ENCODE measurements around the gene KANK3. TPM values are rescaled to one million over a fixed set of nuclear protein-coding genes. Genes with fewer than 3 reads are reported as not detected.

Gene KANK3
- total RNA-seq, 1 experiment from 2014 or later = 1.2 TPM

GRCh38 chr19:8391198-8392016, 48.3 kb upstream of the KANK3 start:
- DNase-seq (ENCODE audit: low read depth, low spot score) (no peak), ATAC-seq (no peak)
- Histone ChIP-seq H3K27me3 (ENCODE audit: control insufficient read depth, insufficient read depth, low read length) (no peaks in the 10 kb centered on the region), H3K36me3 (ENCODE audit: control insufficient read depth, insufficient read depth, low read length) (no peaks in the 10 kb centered on the region; the same call in 1 of the 2 replicates), H3K27ac (ENCODE audit: low read length) (peak overlapping the region; percentile 76), H3K4me3 (ENCODE audit: low read depth in 2 of 2, low read length in 2 of 2) (peak overlapping the region; percentile 51 to 80), H3K9me3 (ENCODE audit: control insufficient read depth, insufficient read depth, low read depth, low read length) (no peaks in the 10 kb centered on the region), H3K4me1 (ENCODE audit: control insufficient read depth, insufficient read depth, low read length) (peaks cover 56% of the 10 kb centered on the region)
- TSS peak; percentile 94 for BruUV-seq (replicated peaks)
- TF ChIP-seq CTCF (IDR thresholded peaks at IDR 0.05) = no peak
- no peak for TF ChIP-seq SIN3A (IDR thresholded peaks at IDR 0.05; ENCODE audit: borderline replicate concordance, insufficient read depth, low read depth, low read length)
- no peak for TF ChIP-seq TCF7L2 (IDR thresholded peaks at IDR 0.05; ENCODE audit: low read depth, low read length)
- no peak for TF ChIP-seq POLR2AphosphoS5 (IDR thresholded peaks at IDR 0.05; ENCODE audit: low read depth, low read length)
- TF ChIP-seq REST (IDR thresholded peaks at IDR 0.05; ENCODE audit: insufficient read depth in 1 of 2, low read depth in 2 of 2, low read length in 1 of 2) = no peak
- CTCF ChIA-PET = interaction anchor here (0.7 kb wide), 2 partner anchors 33 to 48 kb away, joined by 4 to 5 read pairs; no protein-coding TSS in a partner anchor
- intact Hi-C loops (cut with micrococcal nuclease; ENCODE audit: unreplicated experiment) = no loop called here
- in situ Hi-C loops (cut with HindIII; ENCODE audit: low pct_unique_long_range_greater_than_20kb, low sequenced_read_pairs) = no loop called here
- POLR2A ChIA-PET = interaction anchor here (0.7 to 1.2 kb wide), 2 partner anchors 32 to 37 kb away, joined by 8 to 12 read pairs; no protein-coding TSS in a partner anchor

- peaks cover 49% of the 10 kb centered on the region for H3K4me1 ChIP-seq (ENCODE audit: control insufficient read depth, insufficient read depth, low read length)
- in situ Hi-C loops (cut with HindIII; ENCODE audit: low pct_unique_long_range_greater_than_20kb, low sequenced_read_pairs) = no loop called here
- ChIA-PET POLR2A (interaction anchor here (1.0 to 1.2 kb wide), 2 partner anchors 9 to 36 kb away, joined by 4 to 8 read pairs; no protein-coding TSS in a partner anchor), CTCF (no interaction called here)
- no TSS peak for BruUV-seq (replicated peaks)
- no peaks in the 10 kb centered on the region for H3K9me3 ChIP-seq (ENCODE audit: control insufficient read depth, insufficient read depth, low read depth, low read length)
- H3K27me3 ChIP-seq (ENCODE audit: control insufficient read depth, insufficient read depth, low read length) = no peaks in the 10 kb centered on the region
- H3K36me3 ChIP-seq (ENCODE audit: control insufficient read depth, insufficient read depth, low read length) = no peaks in the 10 kb centered on the region; the same call in 1 of the 2 replicates
- peak overlapping the region; percentile 51 to 80 for H3K4me3 ChIP-seq (ENCODE audit: low read depth in 2 of 2, low read length in 2 of 2)
- peak overlapping the region; percentile 54; the same call in 1 of the 2 replicates for H3K27ac ChIP-seq (ENCODE audit: low read length)
- intact Hi-C loops (cut with micrococcal nuclease; ENCODE audit: unreplicated experiment) = no loop called here
- TF ChIP-seq CTCF (IDR thresholded peaks at IDR 0.05) (no peak), REST (IDR thresholded peaks at IDR 0.05; ENCODE audit: insufficient read depth in 1 of 2, low read depth in 2 of 2, low read length in 1 of 2) (no peak), TCF7L2 (IDR thresholded peaks at IDR 0.05; ENCODE audit: low read depth, low read length) (no peak), POLR2AphosphoS5 (IDR thresholded peaks at IDR 0.05; ENCODE audit: low read depth, low read length) (peak; percentile 57; the same call in 1 of the 2 replicates)
- ATAC-seq (peak; percentile 67), DNase-seq (ENCODE audit: low read depth, low spot score) (no peak)
Observed at GRCh38 chr19:8390617-8390981, 47.5 kb upstream of the KANK3 start.
